ACC112 (cell line): ENCODE data around the gene NOL8.

ENCODE experiments used
- H2AFZ ChIP-seq: fragments of 200-600 bp; sonication (generic); one replicate; pipeline ENCODE4 v1.6.0; 2017; ENCODE audit warnings: antibody characterized with exemption, low read length; ENCODE audit not compliant: unreplicated experiment
- H3K27ac ChIP-seq: fragments of 200-600 bp; sonication (generic); 2 replicates; pipeline ENCODE4 v1.5.1; 2014; ENCODE audit warnings: low read depth, mild to moderate bottlenecking, antibody characterized with exemption, low read length, moderate library complexity
- H3K27me3 ChIP-seq: fragments of 200-600 bp; sonication (generic); 2 replicates; pipeline ENCODE4 v1.6.1; 2014; ENCODE audit warnings: mild to moderate bottlenecking, antibody characterized with exemption, low read length, moderate library complexity, mixed read lengths; ENCODE audit not compliant: insufficient read depth
- H3K36me3 ChIP-seq: fragments of 200-600 bp; sonication (generic); 2 replicates; pipeline ENCODE4 v1.6.1; 2016; ENCODE audit warnings: mild to moderate bottlenecking, antibody characterized with exemption, low read length, moderate library complexity, mixed read lengths; ENCODE audit not compliant: insufficient read depth
- H3K4me1 ChIP-seq: fragments of 200-600 bp; sonication (generic); one replicate; pipeline ENCODE4 v1.6.1; 2016; ENCODE audit warnings: low read length, mixed read lengths; ENCODE audit not compliant: insufficient read depth, unreplicated experiment, control insufficient read depth
- H3K4me3 ChIP-seq: fragments of 200-600 bp; sonication (generic); 2 replicates; pipeline ENCODE4 v1.5.1; 2014; ENCODE audit warnings: mild to moderate bottlenecking, low read depth, low read length
- H3K79me2 ChIP-seq: fragments of 200-600 bp; sonication (generic); one replicate; pipeline ENCODE4 v1.6.0; 2016; ENCODE audit warnings: low read length; ENCODE audit not compliant: control insufficient read depth, unreplicated experiment, insufficient read depth

The NOL8 gene

GRCh38 chr9:92325269-92325990 is at the start of gene NOL8, which contains the start of gene CENPP:
Gene NOL8, minus strand, starts transcription at chr9:92325350. Its CDS starts 1,189 bp downstream, at chr9:92324161.
Gene CENPP, plus strand, starts transcription at chr9:92325953.
- peak within 1 kb of the TSS; percentile 91 for H3K27ac ChIP-seq
- peaks cover 15% of the 10 kb centered on the region for H3K36me3 ChIP-seq
- peak within 1 kb of the TSS; percentile 89 for H3K4me3 ChIP-seq
- H3K4me1 ChIP-seq: peaks cover 11% of the 10 kb centered on the region
- peaks cover 29% of the 10 kb centered on the region for H3K79me2 ChIP-seq
- peak within 1 kb of the TSS; percentile 89 for H2AFZ ChIP-seq
- no peaks in the 10 kb centered on the region for H3K27me3 ChIP-seq

- Histone ChIP-seq H2AFZ (no peak overlapping the region), H3K27me3 (no peaks in the 10 kb centered on the region), H3K4me1 (no peaks in the 10 kb centered on the region), H3K36me3 (peaks cover 12% of the 10 kb centered on the region; the same call in 1 of the 2 replicates), H3K27ac (no peak overlapping the region), H3K4me3 (no peak overlapping the region), H3K79me2 (no peaks in the 10 kb centered on the region)
Measured at GRCh38 chr9:92373167-92373566, 48.0 kb upstream of the NOL8 start.

GRCh38 chr9:92369075-92369474 is 43.9 kb upstream of the NOL8 start:
- no peak overlapping the region for H3K27ac ChIP-seq
- H3K27me3 ChIP-seq: no peaks in the 10 kb centered on the region
- peaks cover 7% of the 10 kb centered on the region; the same call in 1 of the 2 replicates for H3K36me3 ChIP-seq
- H2AFZ ChIP-seq: no peak overlapping the region
- no peaks in the 10 kb centered on the region for H3K4me1 ChIP-seq
- H3K4me3 ChIP-seq: no peak overlapping the region
- H3K79me2 ChIP-seq: no peaks in the 10 kb centered on the region

GRCh38 chr9:92360083-92360482 is 34.9 kb upstream of the NOL8 start:
- Histone ChIP-seq H3K27me3 (no peaks in the 10 kb centered on the region), H3K79me2 (no peaks in the 10 kb centered on the region), H3K4me1 (no peaks in the 10 kb centered on the region), H2AFZ (no peak overlapping the region), H3K36me3 (peaks cover 9% of the 10 kb centered on the region; the same call in 1 of the 2 replicates), H3K4me3 (no peak overlapping the region), H3K27ac (no peak overlapping the region)

- no peaks in the 10 kb centered on the region for H3K79me2 ChIP-seq
- peaks cover 9% of the 10 kb centered on the region; the same call in 1 of the 2 replicates for H3K36me3 ChIP-seq
- H3K27ac ChIP-seq: no peak overlapping the region
- no peak overlapping the region for H2AFZ ChIP-seq
- no peak overlapping the region for H3K4me3 ChIP-seq
- no peaks in the 10 kb centered on the region for H3K4me1 ChIP-seq
- no peaks in the 10 kb centered on the region for H3K27me3 ChIP-seq
Measured at GRCh38 chr9:92359394-92359995, 34.3 kb upstream of the NOL8 start.

GRCh38 chr9:92353051-92353450 is 27.9 kb upstream of the NOL8 start:
- no peaks in the 10 kb centered on the region for H3K27me3 ChIP-seq
- H3K27ac ChIP-seq: no peak overlapping the region
- peaks cover 11% of the 10 kb centered on the region for H3K4me1 ChIP-seq
- H3K36me3 ChIP-seq: peaks cover 13% of the 10 kb centered on the region; the same call in 1 of the 2 replicates
- no peaks in the 10 kb centered on the region for H3K79me2 ChIP-seq
- no peak overlapping the region for H2AFZ ChIP-seq
- no peak overlapping the region for H3K4me3 ChIP-seq

- H3K27me3 ChIP-seq: no peaks in the 10 kb centered on the region
- H3K4me1 ChIP-seq: peaks cover 11% of the 10 kb centered on the region
- no peak overlapping the region for H3K4me3 ChIP-seq
- H3K79me2 ChIP-seq: no peaks in the 10 kb centered on the region
- 0 out of 2 replicates have a peak, but pooled peaks cover 6% of the 10 kb centered on the region for H3K36me3 ChIP-seq
- no peak overlapping the region for H2AFZ ChIP-seq
- peak overlapping the region; percentile 11; the same call in 1 of the 2 replicates for H3K27ac ChIP-seq
Measured at GRCh38 chr9:92350740-92351133, 25.6 kb upstream of the NOL8 start.

- Histone ChIP-seq H3K79me2 (no peaks in the 10 kb centered on the region), H3K4me1 (peaks cover 11% of the 10 kb centered on the region), H3K27me3 (no peaks in the 10 kb centered on the region), H2AFZ (peak overlapping the region; percentile 68), H3K4me3 (no peak overlapping the region), H3K36me3 (0 out of 2 replicates have a peak, but pooled peaks cover 6% of the 10 kb centered on the region), H3K27ac (peak overlapping the region; percentile 11)
Measured at GRCh38 chr9:92349771-92350739, 24.9 kb upstream of the NOL8 start.

- H2AFZ ChIP-seq: no peak overlapping the region
- no peak overlapping the region for H3K27ac ChIP-seq
- H3K4me3 ChIP-seq: no peak overlapping the region
- H3K79me2 ChIP-seq: no peaks in the 10 kb centered on the region
- H3K27me3 ChIP-seq: no peaks in the 10 kb centered on the region
- peaks cover 17% of the 10 kb centered on the region for H3K4me1 ChIP-seq
- H3K36me3 ChIP-seq: 0 out of 2 replicates have a peak, but pooled peaks cover 5% of the 10 kb centered on the region
Measured at GRCh38 chr9:92345582-92345981, 20.4 kb upstream of the NOL8 start.

GRCh38 chr9:92342825-92343488 is 17.8 kb upstream of the NOL8 start:
- no peaks in the 10 kb centered on the region for H3K27me3 ChIP-seq

More at GRCh38 chr9:92342825-92343488, 17.8 kb upstream of the NOL8 start:
- Histone ChIP-seq H3K79me2 (no peaks in the 10 kb centered on the region), H3K27ac (no peak overlapping the region), H3K36me3 (peaks cover 20% of the 10 kb centered on the region), H3K4me1 (peaks cover 9% of the 10 kb centered on the region), H2AFZ (no peak overlapping the region), H3K4me3 (no peak overlapping the region)
